Liver (tissue), 9 donors: ENCODE data around the gene ZSCAN31. TPM values are rescaled to one million over a fixed set of nuclear protein-coding genes. Genes with fewer than 3 reads are reported as not detected.
A peak's percentile ranks its signal among the peaks of the same experiment; 100 is the strongest.

Experiments
- DNase-seq: peaks from one replicate; pipeline ENCODE4 v3.0.0-alpha.2; 2017; ENCODE audit warnings: low spot score
- H3K27ac ChIP-seq, 2 donors: one replicate each; pipeline ENCODE4 v1.7.0; 2013; ENCODE audit warnings: inconsistent platforms in 2 of 2, low read length in 2 of 2, control low read depth in 1 of 2, low read depth in 1 of 2, mild to moderate bottlenecking in 1 of 2
- H3K27me3 ChIP-seq, 4 donors: one replicate each; pipeline versions ENCODE4 v1.6.1 to v1.7.0; 2013; ENCODE audit warnings: low read length in 3 of 4, inconsistent platforms in 1 of 4, mild to moderate bottlenecking in 1 of 4, moderate library complexity in 1 of 4; ENCODE audit not compliant: control insufficient read depth in 4 of 4, insufficient read depth in 4 of 4
- H3K36me3 ChIP-seq, 4 donors: one replicate each; pipeline versions ENCODE4 v1.6.1 to v1.7.0; 2013; ENCODE audit warnings: low read length in 3 of 4, mild to moderate bottlenecking in 3 of 4, low read depth in 1 of 4, moderate library complexity in 1 of 4; ENCODE audit not compliant: control insufficient read depth in 4 of 4, insufficient read depth in 3 of 4
- H3K4me1 ChIP-seq, 4 donors: one replicate each; pipeline versions ENCODE4 v1.6.1 to v1.7.0; 2013; ENCODE audit warnings: low read length in 3 of 4, mild to moderate bottlenecking in 3 of 4, moderate library complexity in 1 of 4; ENCODE audit not compliant: control insufficient read depth in 4 of 4, insufficient read depth in 4 of 4
- H3K4me3 ChIP-seq, 3 donors: one replicate each; pipeline versions ENCODE4 v1.6.1 to v1.7.0; 2013; ENCODE audit warnings: low read length in 3 of 3, control low read depth in 1 of 3, low read depth in 1 of 3, mild to moderate bottlenecking in 1 of 3
- H3K9ac ChIP-seq, 2 donors: one replicate each; pipeline ENCODE4 v1.7.0; 2013; ENCODE audit warnings: low read length in 2 of 2, mild to moderate bottlenecking in 2 of 2, moderate library complexity in 2 of 2, control low read depth in 1 of 2, low read depth in 1 of 2
- H3K9me3 ChIP-seq, 4 donors: one replicate each; pipeline versions ENCODE4 v1.6.1 to v1.7.0; 2013; ENCODE audit warnings: low read length in 3 of 4; ENCODE audit not compliant: control insufficient read depth in 4 of 4
- ATF3 ChIP-seq: IDR thresholded peaks from 2 replicates; pipeline ENCODE4 v1.6.1; 2016; ENCODE audit warnings: antibody characterized with exemption
- CTCF ChIP-seq: fragments of 150-350 bp; IDR thresholded peaks from 2 replicates; pipeline ENCODE4 v1.5.1; 2017; ENCODE audit warnings: improper control_type of control experiment, low read depth, low read length; ENCODE audit not compliant: missing input control
- EGR1 ChIP-seq, 2 donors: IDR thresholded peaks; 2 replicates each; pipeline ENCODE4 v1.6.1; 2016 to 2018; ENCODE audit warnings: antibody characterized with exemption in 2 of 2, low read depth in 2 of 2
- FOXA1 ChIP-seq: IDR thresholded peaks from 2 replicates; pipeline ENCODE4 v1.6.1; 2016; ENCODE audit warnings: antibody characterized with exemption
- FOXA2 ChIP-seq: IDR thresholded peaks from 2 replicates; pipeline ENCODE4 v1.6.1; 2016; ENCODE audit warnings: antibody characterized with exemption
- GABPA ChIP-seq, 2 donors: IDR thresholded peaks in 1 of 2; conservative IDR thresholded peaks in 1 of 2; 2 replicates each; pipeline ENCODE4 v1.6.1; 2016; ENCODE audit warnings: antibody characterized with exemption in 2 of 2, mild to moderate bottlenecking in 1 of 2, moderate library complexity in 1 of 2
- HNF4A ChIP-seq, 2 donors: conservative IDR thresholded peaks; 2 replicates each; pipeline ENCODE4 v1.6.1; 2016; ENCODE audit warnings: antibody characterized with exemption in 2 of 2, mild to moderate bottlenecking in 2 of 2
- HNF4G ChIP-seq: IDR thresholded peaks from 2 replicates; pipeline ENCODE4 v1.6.1; 2016; ENCODE audit warnings: antibody characterized with exemption
- JUND ChIP-seq, 2 donors: IDR thresholded peaks; 2 replicates each; pipeline ENCODE4 v1.6.1; 2016; ENCODE audit warnings: antibody characterized with exemption in 2 of 2
- MAX ChIP-seq: IDR thresholded peaks from 2 replicates; pipeline ENCODE4 v1.6.1; 2016; ENCODE audit warnings: antibody characterized with exemption
- NR2F2 ChIP-seq: IDR thresholded peaks from 2 replicates; pipeline ENCODE4 v1.6.1; 2016; ENCODE audit warnings: antibody characterized with exemption
- RAD21 ChIP-seq, 2 donors: IDR thresholded peaks; 2 replicates each; pipeline ENCODE4 v1.6.1; 2016; ENCODE audit warnings: antibody characterized with exemption in 2 of 2, mild to moderate bottlenecking in 2 of 2
- REST ChIP-seq: IDR thresholded peaks from 2 replicates; pipeline ENCODE4 v1.6.1; 2016; ENCODE audit warnings: antibody characterized with exemption, mild to moderate bottlenecking
- RXRA ChIP-seq, 2 donors: IDR thresholded peaks; 2 replicates each; pipeline ENCODE4 v1.6.1; 2017 to 2018; ENCODE audit warnings: antibody characterized with exemption in 2 of 2, mild to moderate bottlenecking in 1 of 2
- SP1 ChIP-seq: IDR thresholded peaks from 2 replicates; pipeline ENCODE4 v1.6.1; 2018; ENCODE audit warnings: antibody characterized with exemption, mild to moderate bottlenecking
- TAF1 ChIP-seq: conservative IDR thresholded peaks from 2 replicates; pipeline ENCODE4 v1.6.1; 2016; ENCODE audit warnings: antibody characterized with exemption, mild to moderate bottlenecking
- YY1 ChIP-seq: IDR thresholded peaks from 2 replicates; pipeline ENCODE4 v1.6.1; 2016; ENCODE audit warnings: antibody characterized with exemption, mild to moderate bottlenecking
- WGBS: extraction: QIAGEN DNeasy Blood & Tissue Kit; methylation state at CpG from one replicate; pipeline ENCODE4 v1.1.7; 2013; 5-methylcytosine and 5-hydroxymethylcytosine counted together
- polyA plus RNA-seq, 2 donors: library from polyadenylated mRNA; stranded (reverse) in 1 of 2; unstranded in 1 of 2; fragments of 200-250 nt in 1 of 2; fragments of >200 nt in 1 of 2; fragmentation: Nextera tagmentation in 1 of 2; extraction: Ambion mirVana in 1 of 2; gene quantifications; one replicate each; pipeline versions ENCODE4 v1.2.1 to v1.2.3, GENCODE V29; 2013 to 2015
- total RNA-seq, 2 donors: library from RNA; depleted of rRNA; stranded (reverse); fragments of >200 nt; gene quantifications; one replicate each; pipeline ENCODE4 v1.2.3, GENCODE V29; 2014
- donor health status: healthy.
- donor health status: healthy.
- donor health status: healthy.
- donor health status: healthy.
- donor health status: healthy.

Gene ZSCAN31
- total and polyA plus RNA-seq, 4 donors: 3.3 to 10.2 (median 3.7) TPM

- TF ChIP-seq CTCF (peak; percentile 46), YY1 (peak; percentile 71), HNF4G (peak; percentile 33), MAX (peak; percentile 93), SP1 (peak; percentile 62), FOXA2 (no peak), GABPA (IDR thresholded peaks at IDR 0.05 in 1 of 2, conservative IDR thresholded peaks at IDR 0.05 in 1 of 2) (peak; percentile 60 to 90), JUND (IDR thresholded peaks at IDR 0.05) (peak; percentile 14 to 28), TAF1 (peak; percentile 63), NR2F2 (peak; percentile 99), RXRA (IDR thresholded peaks at IDR 0.05) (peak; percentile 60 to 64)
Measured at GRCh38 chr6:28383235-28384142, 47.5 kb upstream of the ZSCAN31 start (continued).

GRCh38 chr6:28380381-28380780 lies 44.4 kb upstream of the ZSCAN31 start:
- H3K36me3 ChIP-seq: peaks cover 0 to 18% (median 5%) of the 10 kb centered on the region in 4 donors
- H3K27ac ChIP-seq: no peak overlapping the region
- H3K27me3 ChIP-seq: no peaks in the 10 kb centered on the region
- no peak overlapping the region for H3K4me3 ChIP-seq
- H3K4me1 ChIP-seq: peaks cover 0 to 15% (median 7%) of the 10 kb centered on the region in 4 donors
- H3K9ac ChIP-seq: no peak overlapping the region
- 95% methylated on average over 2 of the region's 2 CpGs for WGBS
- DNase-seq: no peak
- TF ChIP-seq SP1 (no peak), CTCF (no peak), NR2F2 (no peak), TAF1 (no peak), FOXA2 (no peak), EGR1 (IDR thresholded peaks at IDR 0.05; ENCODE audit: low read depth in 2 of 2) (no peak), RXRA (IDR thresholded peaks at IDR 0.05) (no peak)
- no peaks in the 10 kb centered on the region for H3K9me3 ChIP-seq

- Histone ChIP-seq H3K9ac (no peak overlapping the region), H3K36me3 (peaks cover 0 to 18% (median 5%) of the 10 kb centered on the region in 4 donors), H3K4me3 (no peak overlapping the region)
Measured at GRCh38 chr6:28378644-28379043, 42.7 kb upstream of the ZSCAN31 start.

More at GRCh38 chr6:28378644-28379043, 42.7 kb upstream of the ZSCAN31 start:
- H3K27ac ChIP-seq: no peak overlapping the region
- no peak for DNase-seq
- H3K4me1 ChIP-seq: peaks cover 0 to 10% (median 5%) of the 10 kb centered on the region in 4 donors
- no peaks in the 10 kb centered on the region for H3K9me3 ChIP-seq
- H3K27me3 ChIP-seq: no peaks in the 10 kb centered on the region
- TF ChIP-seq RAD21 (IDR thresholded peaks at IDR 0.05) (no peak), JUND (IDR thresholded peaks at IDR 0.05) (no peak), FOXA1 (no peak), HNF4A (conservative IDR thresholded peaks at IDR 0.05) (no peak), SP1 (no peak), CTCF (no peak), ATF3 (no peak), TAF1 (no peak), REST (no peak), MAX (no peak), YY1 (no peak), HNF4G (no peak), RXRA (IDR thresholded peaks at IDR 0.05) (no peak), EGR1 (IDR thresholded peaks at IDR 0.05; ENCODE audit: low read depth in 2 of 2) (no peak)
